SU-DHL-6 (cell line): ENCODE results near the gene KIF3A.

Experiments used
- CTCF ChIP-seq: fragments of 200-600 bp; sonication (generic); IDR thresholded peaks from one replicate; pipeline ENCODE4 v1.5.1; 2017; ENCODE audit warnings: antibody characterized with exemption, mild to moderate bottlenecking, low read length, moderate library complexity; ENCODE audit not compliant: insufficient read depth, poor library complexity, severe bottlenecking
- EZH2phosphoT487 ChIP-seq: fragments of 200-600 bp; sonication (generic), shearing (Covaris generic); conservative IDR thresholded peaks from 2 replicates; pipeline ENCODE4 v1.6.1; 2018; ENCODE audit warnings: mild to moderate bottlenecking, antibody characterized with exemption, low read length, moderate library complexity, mixed read lengths

GRCh38 chr5:132752581-132753125 is 15.3 kb upstream of the KIF3A start:
- TF ChIP-seq CTCF (no peak), EZH2phosphoT487 (no peak)
